Astrocyte of the cerebellum (primary cell): Measurements from ENCODE around the gene ARFGEF3.

ENCODE experiments used
- DNase-seq: peaks from one replicate; pipeline ENCODE4 v3.0.0-alpha.2; 2011; ENCODE audit warnings: low read depth
- H3K4me3 ChIP-seq: 2 replicates; pipeline ENCODE4 v1.5.1; 2011; ENCODE audit warnings: mild to moderate bottlenecking, low read depth, low read length, moderate library complexity
- in situ Hi-C: cut with HindIII; loops from 2 replicates; pipeline ENCODE4 v1.10.0; 2017; ENCODE audit warnings: low sequenced_read_pairs
- TF ChIP-seq, protein P1 (sequence below): IDR thresholded peaks from 2 replicates; pipeline ENCODE4 v1.5.1; 2012; ENCODE audit warnings: low read length, low read depth, moderate library complexity, mild to moderate bottlenecking; ENCODE audit errors: missing control alignments

The ARFGEF3 gene, protein sequence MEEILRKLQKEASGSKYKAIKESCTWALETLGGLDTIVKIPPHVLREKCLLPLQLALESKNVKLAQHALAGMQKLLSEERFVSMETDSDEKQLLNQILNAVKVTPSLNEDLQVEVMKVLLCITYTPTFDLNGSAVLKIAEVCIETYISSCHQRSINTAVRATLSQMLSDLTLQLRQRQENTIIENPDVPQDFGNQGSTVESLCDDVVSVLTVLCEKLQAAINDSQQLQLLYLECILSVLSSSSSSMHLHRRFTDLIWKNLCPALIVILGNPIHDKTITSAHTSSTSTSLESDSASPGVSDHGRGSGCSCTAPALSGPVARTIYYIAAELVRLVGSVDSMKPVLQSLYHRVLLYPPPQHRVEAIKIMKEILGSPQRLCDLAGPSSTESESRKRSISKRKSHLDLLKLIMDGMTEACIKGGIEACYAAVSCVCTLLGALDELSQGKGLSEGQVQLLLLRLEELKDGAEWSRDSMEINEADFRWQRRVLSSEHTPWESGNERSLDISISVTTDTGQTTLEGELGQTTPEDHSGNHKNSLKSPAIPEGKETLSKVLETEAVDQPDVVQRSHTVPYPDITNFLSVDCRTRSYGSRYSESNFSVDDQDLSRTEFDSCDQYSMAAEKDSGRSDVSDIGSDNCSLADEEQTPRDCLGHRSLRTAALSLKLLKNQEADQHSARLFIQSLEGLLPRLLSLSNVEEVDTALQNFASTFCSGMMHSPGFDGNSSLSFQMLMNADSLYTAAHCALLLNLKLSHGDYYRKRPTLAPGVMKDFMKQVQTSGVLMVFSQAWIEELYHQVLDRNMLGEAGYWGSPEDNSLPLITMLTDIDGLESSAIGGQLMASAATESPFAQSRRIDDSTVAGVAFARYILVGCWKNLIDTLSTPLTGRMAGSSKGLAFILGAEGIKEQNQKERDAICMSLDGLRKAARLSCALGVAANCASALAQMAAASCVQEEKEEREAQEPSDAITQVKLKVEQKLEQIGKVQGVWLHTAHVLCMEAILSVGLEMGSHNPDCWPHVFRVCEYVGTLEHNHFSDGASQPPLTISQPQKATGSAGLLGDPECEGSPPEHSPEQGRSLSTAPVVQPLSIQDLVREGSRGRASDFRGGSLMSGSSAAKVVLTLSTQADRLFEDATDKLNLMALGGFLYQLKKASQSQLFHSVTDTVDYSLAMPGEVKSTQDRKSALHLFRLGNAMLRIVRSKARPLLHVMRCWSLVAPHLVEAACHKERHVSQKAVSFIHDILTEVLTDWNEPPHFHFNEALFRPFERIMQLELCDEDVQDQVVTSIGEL (N-terminal part only)

DNA sequence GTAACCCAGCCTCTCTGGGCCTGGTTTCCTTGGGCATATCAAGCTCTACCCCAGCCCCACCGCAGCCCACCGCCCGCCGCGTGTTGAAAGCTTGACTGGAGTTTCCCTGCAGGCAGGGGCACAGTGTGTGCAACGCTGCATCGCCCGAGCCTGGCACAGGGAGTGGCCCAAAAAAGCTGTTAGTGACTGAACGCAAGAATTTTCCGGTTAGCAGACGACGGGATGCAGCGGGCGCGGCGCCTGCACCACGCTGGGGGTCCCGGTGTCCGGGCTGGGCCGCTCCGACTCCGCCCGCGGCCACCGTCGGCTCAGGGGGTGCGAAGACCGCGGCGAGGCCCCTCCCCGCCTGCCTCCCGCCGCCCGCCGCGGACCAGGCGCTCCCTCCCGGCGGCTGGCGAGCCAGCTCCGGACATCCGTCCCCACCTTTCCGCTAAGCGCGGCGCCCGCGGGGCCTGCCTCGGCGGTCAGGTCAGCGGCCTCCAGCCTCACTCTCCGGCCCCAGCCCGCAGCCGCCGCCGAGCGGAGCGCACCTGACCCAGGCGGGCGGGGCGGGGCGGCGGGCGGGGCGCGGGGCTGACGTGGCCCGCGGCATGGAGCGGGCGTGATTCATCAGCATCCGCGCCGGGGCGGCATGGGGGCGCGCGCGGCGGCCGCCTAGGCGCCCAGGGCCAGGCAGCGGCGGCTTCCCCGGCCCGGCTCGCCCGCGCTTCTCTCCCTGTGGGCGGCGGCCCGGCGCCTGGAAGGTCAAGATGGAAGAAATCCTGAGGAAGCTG lies at the start of gene ARFGEF3:
Gene ARFGEF3, plus strand, starts transcription at position 602 of the 773 bp plus-strand sequence. Its CDS starts 148 bp downstream, at position 750.
- TF ChIP-seq, protein P1, sequence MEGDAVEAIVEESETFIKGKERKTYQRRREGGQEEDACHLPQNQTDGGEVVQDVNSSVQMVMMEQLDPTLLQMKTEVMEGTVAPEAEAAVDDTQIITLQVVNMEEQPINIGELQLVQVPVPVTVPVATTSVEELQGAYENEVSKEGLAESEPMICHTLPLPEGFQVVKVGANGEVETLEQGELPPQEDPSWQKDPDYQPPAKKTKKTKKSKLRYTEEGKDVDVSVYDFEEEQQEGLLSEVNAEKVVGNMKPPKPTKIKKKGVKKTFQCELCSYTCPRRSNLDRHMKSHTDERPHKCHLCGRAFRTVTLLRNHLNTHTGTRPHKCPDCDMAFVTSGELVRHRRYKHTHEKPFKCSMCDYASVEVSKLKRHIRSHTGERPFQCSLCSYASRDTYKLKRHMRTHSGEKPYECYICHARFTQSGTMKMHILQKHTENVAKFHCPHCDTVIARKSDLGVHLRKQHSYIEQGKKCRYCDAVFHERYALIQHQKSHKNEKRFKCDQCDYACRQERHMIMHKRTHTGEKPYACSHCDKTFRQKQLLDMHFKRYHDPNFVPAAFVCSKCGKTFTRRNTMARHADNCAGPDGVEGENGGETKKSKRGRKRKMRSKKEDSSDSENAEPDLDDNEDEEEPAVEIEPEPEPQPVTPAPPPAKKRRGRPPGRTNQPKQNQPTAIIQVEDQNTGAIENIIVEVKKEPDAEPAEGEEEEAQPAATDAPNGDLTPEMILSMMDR: no peak
- in situ Hi-C loops: no loop called here
- peak within 1 kb of the TSS; percentile 69 for H3K4me3 ChIP-seq
- DNase-seq: no peak

DNA sequence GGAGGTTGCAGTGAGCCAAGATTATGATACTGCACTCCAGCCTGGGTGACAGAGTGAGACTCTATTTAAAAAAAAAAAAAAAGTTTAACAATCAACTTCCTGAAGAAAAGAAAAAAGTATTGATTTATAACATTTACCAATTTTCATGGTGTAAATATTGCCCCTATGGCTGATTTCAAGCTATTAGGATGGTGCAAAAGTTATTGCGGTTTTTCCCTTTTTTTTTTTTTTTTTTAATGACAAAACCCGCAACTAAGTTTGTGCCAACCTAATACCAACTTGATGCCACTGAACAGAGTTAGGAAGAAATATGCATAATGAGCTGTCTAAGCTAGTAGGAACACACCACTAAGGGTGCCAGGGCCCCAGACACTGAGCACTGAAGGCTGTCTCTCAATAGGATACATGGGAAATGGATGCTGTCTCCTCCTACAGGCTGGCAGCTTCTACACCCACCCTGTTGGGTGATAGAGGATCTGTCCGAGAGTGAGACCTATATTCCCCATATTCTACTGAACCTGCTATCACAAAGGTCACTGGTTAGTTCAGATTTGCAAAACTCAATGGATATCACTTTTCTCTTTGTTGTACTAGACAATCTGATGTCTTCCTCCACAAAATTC lies 48.0 kb upstream of the ARFGEF3 start:
- TF ChIP-seq, protein P1: no peak
- in situ Hi-C loops: no loop called here
- no peak overlapping the region for H3K4me3 ChIP-seq
- DNase-seq: no peak

DNA sequence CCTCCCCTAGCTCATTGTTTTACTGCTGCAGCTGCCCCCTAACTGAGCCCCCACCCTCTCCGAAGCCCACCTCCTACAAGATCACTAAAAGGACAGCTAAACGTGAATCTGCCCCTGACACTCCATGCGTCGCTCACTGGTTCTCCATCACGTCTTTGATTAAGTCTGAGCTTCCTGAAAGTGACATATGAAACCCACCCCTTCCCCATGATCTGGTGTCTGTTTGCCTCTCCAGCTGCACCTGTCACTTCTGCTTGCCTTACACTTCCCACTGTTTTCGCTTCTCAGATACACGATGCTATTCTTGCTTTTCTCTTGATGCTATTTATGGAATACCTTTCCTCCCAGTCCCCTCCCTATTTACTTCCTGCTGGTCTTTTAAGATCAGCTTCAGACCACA lies 46.5 kb upstream of the ARFGEF3 start:
- in situ Hi-C loops: no loop called here
- TF ChIP-seq, protein P1: no peak
- no peak overlapping the region for H3K4me3 ChIP-seq
- DNase-seq: no peak

DNA sequence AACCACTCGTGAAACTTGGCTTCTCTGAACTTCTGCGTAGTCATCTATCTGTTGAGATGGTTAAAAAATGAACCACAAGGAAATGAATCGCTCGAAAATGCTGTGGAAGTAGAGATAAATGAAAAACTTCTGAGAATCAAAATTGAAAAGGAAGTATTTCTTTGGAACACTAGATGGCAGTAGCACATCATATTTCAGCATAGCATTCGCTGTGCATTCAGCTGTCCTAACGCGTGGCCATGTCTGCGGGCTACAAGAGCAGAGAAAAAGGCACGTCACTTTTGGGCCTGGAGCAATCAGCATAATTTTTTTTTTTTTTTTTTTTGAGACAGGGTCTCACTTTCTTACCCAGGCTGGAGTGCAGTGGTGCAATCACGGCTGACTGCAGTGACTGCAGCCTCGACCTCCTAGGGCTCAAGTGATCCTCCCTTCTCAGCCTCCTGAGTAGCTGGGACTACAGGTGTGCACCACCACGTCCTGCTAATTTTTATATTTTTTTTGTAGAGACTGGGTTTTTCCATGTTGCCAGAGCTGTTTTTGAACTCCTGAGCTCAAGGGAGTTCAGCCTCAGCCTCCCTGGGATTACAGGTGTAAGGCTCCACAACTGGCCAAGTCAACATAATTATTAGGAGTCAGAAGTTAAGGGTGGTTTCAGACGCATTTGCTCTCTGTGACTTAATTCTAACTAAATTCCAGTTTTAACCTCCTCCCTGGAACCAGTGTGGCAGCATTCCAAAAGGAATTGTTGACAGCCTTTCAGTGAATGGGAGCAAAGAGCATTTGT lies 45.7 kb upstream of the ARFGEF3 start:
- in situ Hi-C loops: no loop called here
- DNase-seq: peak; percentile 73
- H3K4me3 ChIP-seq: no peak overlapping the region
- TF ChIP-seq, protein P1: peak; percentile 43

DNA sequence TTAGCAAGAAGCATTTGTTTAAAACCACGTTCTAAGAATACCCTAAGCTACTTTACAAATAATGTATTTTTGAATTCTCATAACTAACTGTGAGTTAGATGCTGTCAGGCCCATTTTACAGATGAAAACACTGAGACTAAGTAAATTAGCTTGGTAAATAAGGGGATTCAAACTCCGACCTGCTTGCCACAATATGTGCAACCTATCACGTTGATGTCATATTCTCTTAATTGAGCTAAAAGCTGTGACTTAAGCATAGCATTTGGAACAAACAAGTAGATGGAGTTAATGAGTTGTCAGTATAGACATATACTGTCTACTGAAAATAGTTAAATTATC lies 45.1 kb upstream of the ARFGEF3 start:
- no peak overlapping the region for H3K4me3 ChIP-seq
- DNase-seq: no peak
- TF ChIP-seq, protein P1: no peak
- in situ Hi-C loops: no loop called here
